HG03095 (cell line): ENCODE results near the gene PPP1R12B.
"Not testable (repeated sequence)": the region's sequence is repeated elsewhere in the genome, so short reads cannot be mapped to it uniquely, and the experiment has no call there.

ENCODE experiments used
- ATAC-seq: cut with Tn5 transposase; IDR thresholded peaks from one replicate; pipeline ENCODE4 v1.9.1; 2021; ENCODE audit warnings: moderate library complexity; ENCODE audit not compliant: unreplicated experiment

The PPP1R12B gene

GRCh38 chr1:202624088-202624780, 275.7 kb downstream of the PPP1R12B start:
- ATAC-seq, result no peak

- no peak for ATAC-seq
These were observed 276.2 kb downstream of the PPP1R12B start for GRCh38 chr1:202624781-202625108.

DNA sequence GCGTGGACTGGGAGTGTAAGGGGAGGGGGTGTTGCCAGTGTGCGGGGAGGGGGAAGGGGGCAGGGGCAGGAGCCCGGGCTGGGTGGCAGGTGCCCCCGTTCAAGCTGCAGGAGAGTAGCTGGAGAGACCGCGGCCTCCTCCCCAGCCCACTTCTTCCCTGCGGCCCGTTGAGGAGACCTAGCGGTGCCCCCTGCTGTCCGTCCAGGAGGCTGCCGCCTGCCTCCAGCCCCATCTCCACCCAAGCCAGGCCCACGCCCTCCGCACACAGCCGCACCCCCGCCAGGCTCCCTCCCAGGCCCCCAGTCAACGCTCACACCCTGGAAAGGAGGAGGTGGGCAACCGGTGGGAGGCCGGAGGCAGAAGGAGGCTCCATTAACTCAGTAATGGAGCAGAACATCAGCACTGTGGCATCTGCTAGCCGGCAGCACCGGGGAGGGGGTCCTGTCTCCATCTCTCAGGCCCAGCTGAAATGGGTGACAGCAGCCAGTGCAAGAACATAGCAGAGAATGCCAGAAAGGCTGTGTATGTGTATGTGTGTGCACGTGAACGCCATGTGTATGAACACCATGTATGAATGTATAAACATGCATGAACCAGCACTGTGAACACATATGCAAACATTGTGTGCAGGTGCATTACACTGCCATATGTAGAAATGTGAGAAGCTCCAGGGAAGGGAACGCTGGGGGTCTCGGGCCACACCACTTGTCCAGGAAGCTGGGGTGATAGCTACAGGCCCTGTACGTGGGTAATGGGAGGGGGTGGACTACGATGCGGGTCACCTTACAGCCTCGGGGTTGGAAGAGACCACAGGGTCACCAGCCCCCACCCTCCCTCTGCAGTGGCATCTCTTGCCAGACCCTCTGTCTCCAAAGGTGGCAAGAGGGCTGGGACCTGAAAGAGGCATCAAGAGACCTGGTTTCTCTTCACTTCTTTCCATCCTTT, 277.2 kb downstream of the PPP1R12B start:
- peak; percentile 71 for ATAC-seq

DNA sequence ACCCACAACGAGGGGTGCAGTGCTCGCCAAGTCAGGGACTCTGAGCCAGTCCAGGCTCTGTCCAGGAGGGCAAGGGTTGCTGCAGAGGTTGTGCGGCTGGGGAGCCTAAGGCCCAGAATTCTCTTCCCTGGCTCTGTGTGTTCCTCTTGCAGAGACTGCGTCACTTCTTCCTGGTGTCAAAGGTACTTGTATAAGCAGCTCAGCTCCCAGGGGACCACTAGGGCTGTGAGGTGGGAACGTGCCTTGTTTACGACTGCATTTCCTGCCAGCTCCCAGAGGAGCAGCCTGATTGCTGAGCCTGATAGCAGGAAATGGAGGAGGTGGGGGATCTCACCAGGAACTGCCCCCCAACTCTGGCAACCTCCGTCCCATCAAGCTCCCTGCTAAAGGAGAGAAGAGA, 278.5 kb downstream of the PPP1R12B start:
- not testable (repeated sequence) for ATAC-seq

DNA sequence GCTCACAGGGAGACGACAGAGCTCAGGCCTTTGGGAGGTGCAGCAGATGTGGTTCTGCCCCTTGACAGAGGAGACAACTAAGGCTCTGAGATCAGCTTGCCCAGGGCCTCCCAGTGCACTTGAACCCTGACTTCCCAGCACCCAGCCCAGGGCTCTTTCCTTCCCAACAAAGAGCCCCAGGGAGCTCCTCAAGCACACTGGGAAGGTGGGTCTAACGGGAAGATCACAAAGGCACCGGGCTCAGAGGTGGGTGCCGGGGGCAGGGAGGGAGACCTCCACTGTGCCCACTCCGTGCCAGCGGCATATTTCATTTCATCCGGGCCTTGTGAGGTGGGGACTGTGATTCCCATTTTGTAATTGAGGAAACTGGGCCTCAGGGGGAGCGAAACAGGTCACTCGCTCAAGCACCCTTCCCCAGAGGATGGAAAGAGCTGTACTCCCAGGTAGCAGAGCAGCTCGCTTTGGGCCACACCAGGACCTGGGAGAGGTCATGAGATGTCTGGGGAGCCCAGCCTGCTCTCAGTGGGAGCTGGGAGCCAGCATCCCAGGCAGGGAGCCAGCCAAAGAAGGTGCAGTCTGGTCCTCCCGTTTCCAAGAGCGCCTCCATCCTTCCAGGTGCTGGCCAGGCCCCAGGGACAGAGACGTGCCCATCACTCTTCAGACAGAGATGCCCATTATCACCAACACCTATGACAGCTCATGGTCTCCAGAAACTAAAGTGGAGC, 279.5 kb downstream of the PPP1R12B start:
- ATAC-seq, result no peak

DNA sequence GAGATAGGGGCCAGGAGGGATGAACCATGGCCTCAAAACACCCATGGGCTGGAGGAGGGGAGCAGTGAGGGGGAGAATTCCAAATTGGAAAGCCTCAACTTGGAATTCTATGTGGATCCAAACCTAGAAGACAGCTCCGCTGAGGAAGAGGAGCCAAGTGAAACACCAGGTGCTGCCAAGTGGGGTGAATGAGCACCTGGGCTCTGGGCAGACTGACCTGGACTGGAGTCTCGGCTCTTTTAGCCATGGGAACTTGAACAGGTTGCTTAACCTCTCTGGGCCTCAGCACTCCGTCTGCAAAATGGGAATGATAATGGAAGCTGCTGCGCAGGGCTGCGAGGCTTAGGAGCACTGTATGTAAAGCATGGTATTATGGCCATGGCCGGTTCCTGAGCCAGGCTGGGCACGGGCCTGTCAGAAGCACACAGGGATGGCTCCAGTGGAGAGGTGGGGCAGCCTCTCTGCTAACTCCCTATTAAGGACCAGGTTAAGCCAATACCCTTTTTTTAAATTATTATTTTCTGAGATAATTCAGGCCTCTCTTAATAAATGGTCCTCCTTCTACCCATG, 280.2 kb downstream of the PPP1R12B start:
- no peak for ATAC-seq

DNA sequence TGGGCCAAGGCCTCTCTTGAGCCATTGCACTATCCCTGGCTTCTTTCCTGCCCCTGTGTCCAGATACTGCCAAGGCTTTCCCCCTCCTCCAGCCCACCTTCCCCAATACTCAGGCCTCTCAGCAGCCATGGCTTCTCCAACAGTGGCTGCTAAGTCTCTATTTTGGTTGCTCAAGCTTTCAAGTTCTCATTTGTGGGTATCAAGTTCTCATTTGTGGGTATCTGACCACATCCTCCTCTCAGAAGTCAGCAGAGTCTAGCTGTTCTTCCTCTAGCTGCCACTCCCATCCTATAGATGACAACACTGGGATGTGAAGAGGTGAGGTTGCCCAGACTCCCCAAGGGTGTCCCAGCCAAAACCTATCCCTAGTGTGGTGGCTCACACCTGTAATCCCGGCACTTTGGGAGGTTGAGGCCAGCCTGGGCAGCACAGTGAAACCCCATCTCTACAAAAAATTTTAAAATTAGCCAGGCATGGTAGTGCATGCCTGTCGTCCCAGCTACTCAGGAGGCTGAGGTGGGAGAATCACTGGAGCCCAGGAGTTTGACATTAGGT, 280.8 kb downstream of the PPP1R12B start:
- not testable (repeated sequence) for ATAC-seq

- not testable (repeated sequence) for ATAC-seq
These were observed 281.6 kb downstream of the PPP1R12B start for GRCh38 chr1:202630096-202630495.

- ATAC-seq, result no peak
These were observed 282.0 kb downstream of the PPP1R12B start for GRCh38 chr1:202630541-202630940.

- no peak for ATAC-seq
These were observed 282.8 kb downstream of the PPP1R12B start for GRCh38 chr1:202631076-202631923.

DNA sequence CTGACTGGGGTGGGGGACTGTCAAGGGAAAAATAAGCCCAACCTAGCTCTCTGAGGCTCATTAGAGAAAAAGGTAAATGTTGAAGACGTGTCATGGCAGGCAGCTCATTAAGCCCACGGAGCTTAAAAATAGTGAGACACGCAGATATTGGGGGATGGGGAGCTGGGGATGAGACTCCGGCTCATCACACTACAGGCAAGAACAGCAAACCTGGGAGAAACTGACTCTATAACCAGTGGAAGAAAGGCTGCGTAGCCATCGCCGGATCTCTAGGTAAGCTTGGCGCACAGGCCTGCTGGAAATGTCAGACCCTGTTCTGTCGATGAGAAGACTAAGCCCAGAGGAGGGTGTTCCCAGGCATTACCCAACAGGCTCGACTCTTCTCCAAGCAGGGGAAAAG, 283.7 kb downstream of the PPP1R12B start:
- no peak for ATAC-seq

GRCh38 chr1:202636171-202636570, 287.7 kb downstream of the PPP1R12B start:
- ATAC-seq, result not testable (repeated sequence)

DNA sequence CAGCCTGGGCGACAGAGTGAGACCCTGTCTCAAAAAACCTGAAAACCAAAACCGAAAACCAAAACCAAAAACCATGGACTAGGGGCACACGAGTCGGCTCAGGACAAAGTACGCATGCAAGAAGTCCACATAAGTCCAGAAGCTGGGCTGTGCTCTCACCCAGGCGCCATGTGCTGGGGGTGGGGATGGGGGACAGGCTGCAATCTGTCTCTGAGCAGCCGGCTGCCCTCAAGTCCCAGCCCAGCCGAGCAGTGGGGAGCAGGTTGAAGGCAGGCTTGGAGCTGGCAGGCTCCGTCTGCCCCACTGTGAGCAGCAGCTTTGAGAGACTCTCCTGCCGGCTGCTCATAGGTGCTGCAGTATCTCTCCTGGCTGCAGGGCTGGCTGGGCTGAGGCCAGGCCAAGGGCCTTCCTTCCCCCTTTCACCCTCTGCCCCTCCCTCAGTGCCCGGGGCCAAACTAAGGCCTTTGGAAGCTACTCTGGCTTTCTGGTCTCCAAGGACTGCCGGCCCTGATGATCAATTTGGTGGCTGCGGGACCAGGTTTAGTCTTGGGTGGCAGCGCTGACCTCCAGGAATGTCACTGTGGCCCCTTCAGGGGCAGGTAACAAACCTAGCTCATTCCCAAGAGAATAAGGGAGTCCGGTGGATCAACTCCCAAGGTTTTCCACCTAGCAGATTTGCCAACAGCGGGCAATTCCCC, 289.0 kb downstream of the PPP1R12B start:
- ATAC-seq, result not testable (repeated sequence)

GRCh38 chr1:202638019-202638700, 289.7 kb downstream of the PPP1R12B start:
- no peak for ATAC-seq

GRCh38 chr1:202638701-202639305, 290.3 kb downstream of the PPP1R12B start:
- ATAC-seq, result not testable (repeated sequence)

GRCh38 chr1:202639500-202639899, 291.0 kb downstream of the PPP1R12B start:
- no peak for ATAC-seq

DNA sequence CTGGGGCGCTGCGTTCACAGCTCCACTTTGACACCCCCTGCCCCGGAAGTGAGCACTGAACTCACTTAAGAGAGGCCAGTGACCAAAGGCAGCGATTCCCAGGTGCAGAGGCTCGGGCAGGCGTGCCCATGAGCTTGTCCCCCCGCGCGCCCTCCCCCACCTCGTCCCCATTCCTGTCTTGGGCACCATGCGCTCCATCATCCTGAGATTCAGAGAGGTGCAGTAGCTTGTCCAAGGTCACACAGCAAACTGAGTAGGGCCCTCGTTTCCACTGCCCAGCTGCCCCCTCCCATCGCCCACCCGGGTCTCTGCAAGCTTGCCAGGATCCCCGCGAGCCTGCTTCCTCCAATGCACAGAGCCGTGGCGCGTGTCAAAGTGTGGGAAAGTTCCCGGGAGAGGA, 293.7 kb downstream of the PPP1R12B start:
- no peak for ATAC-seq
